K562 (cell line): ENCODE data around the gene SCARF2. TPM values are rescaled to one million over a fixed set of nuclear protein-coding genes. Genes with fewer than 3 reads are reported as not detected.
A peak's percentile ranks its signal among the peaks of the same experiment; 100 is the strongest.

Experiments used
- FOXK1 ChIP-seq: sonication (generic); formaldehyde crosslinking; IDR thresholded peaks from 2 replicates; pipeline ENCODE4 v1.8.0; 2022; ENCODE audit warnings: missing genetic modification reagents, mild to moderate bottlenecking, borderline replicate concordance
- FOXP1 ChIP-seq: sonication (generic); formaldehyde crosslinking; IDR thresholded peaks from 2 replicates; pipeline ENCODE4 v1.8.0; 2022; ENCODE audit warnings: mild to moderate bottlenecking, missing genetic modification reagents
- HSF4 ChIP-seq: fragments of 250-450 bp; sonication (Bioruptor Pico); IDR thresholded peaks from 2 replicates; pipeline ENCODE4 v2.1.2; 2022; ENCODE audit warnings: mild to moderate bottlenecking, moderate library complexity, borderline replicate concordance
- ILF3 ChIP-seq: fragments of 450-650 bp; IDR thresholded peaks from 2 replicates; pipeline ENCODE4 v1.6.1; 2018; ENCODE audit warnings: antibody characterized with exemption, mild to moderate bottlenecking, moderate library complexity, borderline replicate concordance
- MEIS2 ChIP-seq: fragments of 450-650 bp; IDR thresholded peaks from 2 replicates; pipeline ENCODE4 v1.6.1; 2014; ENCODE audit warnings: mild to moderate bottlenecking; ENCODE audit not compliant: partially characterized antibody
- MIER1 ChIP-seq: fragments of 450-650 bp; IDR thresholded peaks from 2 replicates; pipeline ENCODE4 v1.6.1; 2016; ENCODE audit warnings: antibody characterized with exemption, mild to moderate bottlenecking, low read depth
- PHF20 ChIP-seq: fragments of 450-650 bp; IDR thresholded peaks from 2 replicates; pipeline ENCODE4 v1.6.1; 2018; ENCODE audit not compliant: partially characterized antibody
- PML ChIP-seq: IDR thresholded peaks from 2 replicates; pipeline ENCODE4 v1.6.1; 2012; ENCODE audit warnings: low read length, inconsistent platforms
- PTTG1 ChIP-seq: fragments of 450-650 bp; IDR thresholded peaks from 2 replicates; pipeline ENCODE4 v1.6.1; 2016; ENCODE audit warnings: low read depth, mild to moderate bottlenecking, missing genetic modification characterization, missing compliant biosample characterization
- ZC3H11A ChIP-seq: IDR thresholded peaks from 2 replicates; pipeline ENCODE4 v1.6.1; 2012; ENCODE audit warnings: low read depth, low read length, improper control_type of control experiment
- ZFP30 ChIP-seq: fragments of 250-450 bp; sonication (Bioruptor Pico); IDR thresholded peaks from 2 replicates; pipeline ENCODE4 v1.8.0; 2022; ENCODE audit warnings: moderate library complexity, mild to moderate bottlenecking, inconsistent platforms, borderline replicate concordance
- ZNF175 ChIP-seq: fragments of 200-800 bp; sonication (Bioruptor generic); IDR thresholded peaks from 2 replicates; pipeline ENCODE4 v1.6.1; 2016; ENCODE audit warnings: low read depth, mild to moderate bottlenecking, missing genetic modification characterization, missing compliant biosample characterization
- ZNF23 ChIP-seq: fragments of 250-450 bp; sonication (Bioruptor Pico); IDR thresholded peaks from 2 replicates; pipeline ENCODE4 v1.4.0; 2020; ENCODE audit warnings: mild to moderate bottlenecking
- ZNF589 ChIP-seq: fragments of 200-800 bp; sonication (Bioruptor generic); IDR thresholded peaks from 2 replicates; pipeline ENCODE4 v1.6.1; 2016; ENCODE audit warnings: low read depth, missing genetic modification characterization, missing compliant biosample characterization
- polyA plus RNA-seq, 8 experiments: library from polyadenylated mRNA; depleted of rRNA in 4 of 8; stranded (reverse) in 5 of 8; unstranded in 3 of 8; fragments of >200 nt; fragmentation: Nextera tagmentation in 2 of 8; fragmentation: Illumina TruSeq in 1 of 8; extraction: Ambion mirVana in 2 of 8; extraction: Trizol in 1 of 8; gene quantifications; 2 replicates each; pipeline versions ENCODE4 v1.2.1 to v1.2.3, GENCODE V29; 2011 to 2014; ENCODE audit warnings: inconsistent platforms in 1 of 8, missing spikeins in 1 of 8
- total RNA-seq, 7 experiments: library from RNA; depleted of rRNA in 6 of 7; stranded (reverse); fragments of >200 nt in 6 of 7; fragmentation: Illumina TruSeq in 2 of 7; extraction: Trizol in 2 of 7; gene quantifications; 2 replicates each; pipeline versions ENCODE4 v1.2.1 to v1.2.3, GENCODE V29; 2011 to 2021; ENCODE audit warnings: low replicate concordance in 1 of 7
- TF ChIP-seq, protein P1 (sequence below): fragments of 250-450 bp; sonication (Bioruptor Pico); IDR thresholded peaks from 2 replicates; pipeline ENCODE4 v1.5.0; 2021; ENCODE audit warnings: mild to moderate bottlenecking, borderline replicate concordance
- TF ChIP-seq, protein P2 (sequence below): fragments of 250-450 bp; sonication (Bioruptor Pico); IDR thresholded peaks from 2 replicates; pipeline ENCODE4 v1.8.0; 2022; ENCODE audit warnings: moderate library complexity, mild to moderate bottlenecking, inconsistent platforms
- TF ChIP-seq, protein P3 (sequence below): fragments of 450-650 bp; IDR thresholded peaks from 2 replicates; pipeline ENCODE4 v1.6.1; 2018; ENCODE audit warnings: mild to moderate bottlenecking, low read depth; ENCODE audit not compliant: partially characterized antibody
- TF ChIP-seq, protein P4 (sequence below), 2 experiments: fragments of 450-650 bp; IDR thresholded peaks; 2 replicates each; pipeline ENCODE4 v1.6.1; 2018; ENCODE audit warnings: mild to moderate bottlenecking in 2 of 2, low read depth in 1 of 2; ENCODE audit not compliant: partially characterized antibody in 2 of 2

Gene SCARF2
- total and polyA plus RNA-seq, 9 of the 15 experiments (the other 6 are each of a cell fraction or from before 2014, with no cell fraction given): 0.06 to 0.32 (median 0.21) TPM; not detected in 5

DNA sequence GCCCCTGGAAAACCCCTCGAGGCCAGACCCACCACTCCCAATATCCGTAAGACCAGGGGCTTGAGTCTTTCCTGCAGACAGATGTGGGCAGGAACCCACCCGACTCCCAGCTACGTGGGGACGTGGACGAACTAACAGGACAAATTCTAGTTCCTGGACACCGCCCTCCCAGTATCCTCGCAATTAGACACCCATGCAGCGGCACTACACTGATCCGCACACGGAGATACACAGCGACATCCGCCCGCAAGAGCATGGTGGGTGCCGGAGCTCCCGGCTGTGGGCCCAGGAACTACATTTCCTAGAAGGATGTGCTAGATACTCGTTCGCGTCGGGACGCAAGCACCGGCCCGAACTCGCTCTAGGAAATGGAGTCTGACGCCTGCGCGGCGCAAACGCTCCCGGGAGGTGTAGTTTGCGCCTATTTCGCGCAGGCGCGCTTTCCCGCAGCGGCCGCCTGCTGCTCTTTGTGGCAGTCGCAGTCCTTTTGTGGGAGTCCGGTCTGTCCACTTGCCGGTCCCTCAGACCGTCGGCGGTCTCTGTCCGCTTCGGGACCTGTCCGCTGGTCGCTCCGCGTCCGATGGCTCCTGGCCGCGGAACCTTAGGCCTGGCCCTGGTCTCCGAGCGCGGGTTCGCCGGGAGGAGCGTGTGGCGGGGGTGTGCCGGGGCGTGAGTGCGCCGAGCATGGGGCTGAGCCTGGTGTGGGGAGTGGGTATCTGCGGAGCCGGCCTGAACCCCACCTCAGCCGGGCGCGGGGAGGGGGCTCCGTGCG lies 43.7 kb downstream of the SCARF2 start, which contains the start of gene ZNF74 (continued):
- TF ChIP-seq HSF4 (CRISPR knock-in tag) (no peak; the same call in 1 of the 2 replicates), FOXK1 (CRISPR knock-in tag) (no peak), PTTG1 (tag) (no peak), ZC3H11A (peak; percentile 74), MIER1 (no peak), ZNF23 (no peak), ZNF589 (CRISPR knock-in tag) (peak; percentile 61), ILF3 (no peak), FOXP1 (no peak), ZFP30 (CRISPR knock-in tag) (no peak), PHF20 (no peak), MEIS2 (no peak), PML (peak; percentile 90), ZNF175 (CRISPR knock-in tag) (0 out of 2 replicates have a peak, but pooled peaks have one; percentile 68)
- TF ChIP-seq, protein P1, sequence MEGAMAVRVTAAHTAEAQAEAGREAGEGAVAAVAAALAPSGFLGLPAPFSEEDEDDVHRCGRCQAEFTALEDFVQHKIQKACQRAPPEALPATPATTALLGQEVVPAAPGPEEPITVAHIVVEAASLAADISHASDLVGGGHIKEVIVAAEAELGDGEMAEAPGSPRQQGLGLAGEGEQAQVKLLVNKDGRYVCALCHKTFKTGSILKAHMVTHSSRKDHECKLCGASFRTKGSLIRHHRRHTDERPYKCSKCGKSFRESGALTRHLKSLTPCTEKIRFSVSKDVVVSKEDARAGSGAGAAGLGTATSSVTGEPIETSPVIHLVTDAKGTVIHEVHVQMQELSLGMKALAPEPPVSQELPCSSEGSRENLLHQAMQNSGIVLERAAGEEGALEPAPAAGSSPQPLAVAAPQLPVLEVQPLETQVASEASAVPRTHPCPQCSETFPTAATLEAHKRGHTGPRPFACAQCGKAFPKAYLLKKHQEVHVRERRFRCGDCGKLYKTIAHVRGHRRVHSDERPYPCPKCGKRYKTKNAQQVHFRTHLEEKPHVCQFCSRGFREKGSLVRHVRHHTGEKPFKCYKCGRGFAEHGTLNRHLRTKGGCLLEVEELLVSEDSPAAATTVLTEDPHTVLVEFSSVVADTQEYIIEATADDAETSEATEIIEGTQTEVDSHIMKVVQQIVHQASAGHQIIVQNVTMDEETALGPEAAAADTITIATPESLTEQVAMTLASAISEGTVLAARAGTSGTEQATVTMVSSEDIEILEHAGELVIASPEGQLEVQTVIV (CRISPR knock-in tag): peak; percentile 80; the same call in 1 of the 2 replicates
- TF ChIP-seq, protein P2, sequence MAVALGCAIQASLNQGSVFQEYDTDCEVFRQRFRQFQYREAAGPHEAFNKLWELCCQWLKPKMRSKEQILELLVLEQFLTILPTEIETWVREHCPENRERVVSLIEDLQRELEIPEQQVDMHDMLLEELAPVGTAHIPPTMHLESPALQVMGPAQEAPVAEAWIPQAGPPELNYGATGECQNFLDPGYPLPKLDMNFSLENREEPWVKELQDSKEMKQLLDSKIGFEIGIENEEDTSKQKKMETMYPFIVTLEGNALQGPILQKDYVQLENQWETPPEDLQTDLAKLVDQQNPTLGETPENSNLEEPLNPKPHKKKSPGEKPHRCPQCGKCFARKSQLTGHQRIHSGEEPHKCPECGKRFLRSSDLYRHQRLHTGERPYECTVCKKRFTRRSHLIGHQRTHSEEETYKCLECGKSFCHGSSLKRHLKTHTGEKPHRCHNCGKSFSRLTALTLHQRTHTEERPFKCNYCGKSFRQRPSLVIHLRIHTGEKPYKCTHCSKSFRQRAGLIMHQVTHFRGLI (CRISPR knock-in tag): no peak
- TF ChIP-seq, protein P3, sequence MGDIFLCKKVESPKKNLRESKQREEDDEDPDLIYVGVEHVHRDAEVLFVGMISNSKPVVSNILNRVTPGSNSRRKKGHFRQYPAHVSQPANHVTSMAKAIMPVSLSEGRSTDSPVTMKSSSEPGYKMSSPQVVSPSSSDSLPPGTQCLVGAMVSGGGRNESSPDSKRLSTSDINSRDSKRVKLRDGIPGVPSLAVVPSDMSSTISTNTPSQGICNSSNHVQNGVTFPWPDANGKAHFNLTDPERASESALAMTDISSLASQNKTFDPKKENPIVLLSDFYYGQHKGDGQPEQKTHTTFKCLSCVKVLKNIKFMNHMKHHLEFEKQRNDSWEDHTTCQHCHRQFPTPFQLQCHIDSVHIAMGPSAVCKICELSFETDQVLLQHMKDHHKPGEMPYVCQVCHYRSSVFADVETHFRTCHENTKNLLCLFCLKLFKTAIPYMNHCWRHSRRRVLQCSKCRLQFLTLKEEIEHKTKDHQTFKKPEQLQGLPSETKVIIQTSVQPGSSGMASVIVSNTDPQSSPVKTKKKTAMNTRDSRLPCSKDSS: no peak
- TF ChIP-seq, protein P4, sequence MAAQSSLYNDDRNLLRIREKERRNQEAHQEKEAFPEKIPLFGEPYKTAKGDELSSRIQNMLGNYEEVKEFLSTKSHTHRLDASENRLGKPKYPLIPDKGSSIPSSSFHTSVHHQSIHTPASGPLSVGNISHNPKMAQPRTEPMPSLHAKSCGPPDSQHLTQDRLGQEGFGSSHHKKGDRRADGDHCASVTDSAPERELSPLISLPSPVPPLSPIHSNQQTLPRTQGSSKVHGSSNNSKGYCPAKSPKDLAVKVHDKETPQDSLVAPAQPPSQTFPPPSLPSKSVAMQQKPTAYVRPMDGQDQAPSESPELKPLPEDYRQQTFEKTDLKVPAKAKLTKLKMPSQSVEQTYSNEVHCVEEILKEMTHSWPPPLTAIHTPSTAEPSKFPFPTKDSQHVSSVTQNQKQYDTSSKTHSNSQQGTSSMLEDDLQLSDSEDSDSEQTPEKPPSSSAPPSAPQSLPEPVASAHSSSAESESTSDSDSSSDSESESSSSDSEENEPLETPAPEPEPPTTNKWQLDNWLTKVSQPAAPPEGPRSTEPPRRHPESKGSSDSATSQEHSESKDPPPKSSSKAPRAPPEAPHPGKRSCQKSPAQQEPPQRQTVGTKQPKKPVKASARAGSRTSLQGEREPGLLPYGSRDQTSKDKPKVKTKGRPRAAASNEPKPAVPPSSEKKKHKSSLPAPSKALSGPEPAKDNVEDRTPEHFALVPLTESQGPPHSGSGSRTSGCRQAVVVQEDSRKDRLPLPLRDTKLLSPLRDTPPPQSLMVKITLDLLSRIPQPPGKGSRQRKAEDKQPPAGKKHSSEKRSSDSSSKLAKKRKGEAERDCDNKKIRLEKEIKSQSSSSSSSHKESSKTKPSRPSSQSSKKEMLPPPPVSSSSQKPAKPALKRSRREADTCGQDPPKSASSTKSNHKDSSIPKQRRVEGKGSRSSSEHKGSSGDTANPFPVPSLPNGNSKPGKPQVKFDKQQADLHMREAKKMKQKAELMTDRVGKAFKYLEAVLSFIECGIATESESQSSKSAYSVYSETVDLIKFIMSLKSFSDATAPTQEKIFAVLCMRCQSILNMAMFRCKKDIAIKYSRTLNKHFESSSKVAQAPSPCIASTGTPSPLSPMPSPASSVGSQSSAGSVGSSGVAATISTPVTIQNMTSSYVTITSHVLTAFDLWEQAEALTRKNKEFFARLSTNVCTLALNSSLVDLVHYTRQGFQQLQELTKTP (IDR thresholded peaks at IDR 0.05; ENCODE audit: low read depth in 1 of 2, partially characterized antibody in 2 of 2): no peak
